Measurements from ENCODE around the gene MED15.

Gene MED15

DNA sequence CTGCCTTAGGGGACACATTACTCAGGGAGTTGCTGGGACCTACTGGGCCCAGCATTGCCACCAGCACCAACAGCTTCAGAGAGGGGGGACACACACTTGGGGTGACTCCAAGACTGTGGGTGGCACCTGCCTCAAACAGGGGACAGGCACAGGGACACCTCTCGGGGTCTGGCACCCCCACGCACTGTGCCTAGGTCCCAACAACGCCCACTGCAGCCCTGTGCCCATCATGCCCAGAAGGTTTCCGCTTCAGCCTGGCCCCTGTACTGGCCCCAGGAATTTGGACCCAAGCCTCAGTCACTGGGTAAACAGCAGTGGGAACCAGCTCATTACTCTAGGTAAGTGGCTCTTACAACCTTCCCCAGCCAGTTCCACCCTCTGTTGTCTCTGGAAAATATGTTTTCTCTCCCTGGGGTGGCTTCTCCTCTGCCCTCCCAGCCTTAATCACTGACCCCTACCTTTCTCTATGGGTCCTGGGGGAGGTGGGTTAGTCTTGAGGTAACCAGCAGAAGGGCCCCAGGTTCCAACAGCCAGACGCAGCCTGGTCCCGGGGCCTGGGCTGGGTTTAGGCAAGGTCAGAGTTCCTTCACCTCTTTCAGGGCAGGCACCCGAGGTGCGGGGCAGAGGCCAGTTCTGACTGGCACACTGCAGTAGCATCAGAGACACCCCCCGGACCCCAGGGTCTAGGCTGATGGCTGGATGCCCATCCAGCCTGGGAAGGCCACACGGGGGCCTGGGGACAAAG, 123.6 kb downstream of the MED15 start:
- no peak for DNase-seq

DNA sequence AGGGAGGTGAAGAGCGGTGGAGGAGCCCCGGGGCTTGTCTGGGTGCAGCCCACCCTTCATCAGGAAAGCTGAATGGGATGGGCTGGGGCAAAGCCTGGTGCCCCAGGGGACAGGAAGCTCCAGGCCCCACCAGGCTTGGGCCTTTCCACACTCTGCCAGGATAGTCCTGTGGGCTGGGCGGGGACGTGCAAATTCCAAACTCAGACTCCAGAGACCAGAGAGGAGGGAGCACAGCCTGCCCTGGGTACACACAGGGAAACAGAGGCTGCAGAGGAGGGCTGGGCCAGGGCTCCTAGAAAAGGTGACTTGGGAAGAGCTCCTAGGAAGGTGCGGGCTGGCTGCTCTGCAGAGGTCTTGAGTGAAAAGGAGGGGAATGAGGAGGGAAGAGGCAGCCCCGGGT, 124.7 kb downstream of the MED15 start:
- DNase-seq: no peak

DNA sequence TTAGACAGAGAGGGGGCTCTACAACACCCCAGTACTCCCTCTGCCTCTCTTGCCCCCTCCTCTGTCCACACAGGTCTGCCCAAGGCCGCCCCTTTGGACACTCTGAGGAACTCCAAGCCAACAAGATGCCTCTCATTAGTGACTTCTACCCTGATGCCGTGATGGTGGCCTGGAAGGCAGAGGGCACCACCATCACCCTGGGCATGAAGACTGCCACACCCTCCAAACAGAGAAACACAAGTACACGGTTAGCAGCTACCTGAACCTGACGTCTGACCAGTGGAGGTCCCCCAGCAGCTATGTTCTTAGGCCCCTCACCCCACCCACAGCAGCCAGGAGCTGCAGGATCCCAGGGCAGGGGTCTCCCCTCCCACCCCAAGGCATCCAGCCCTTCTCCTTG, 125.1 kb downstream of the MED15 start:
- no peak for DNase-seq

DNA sequence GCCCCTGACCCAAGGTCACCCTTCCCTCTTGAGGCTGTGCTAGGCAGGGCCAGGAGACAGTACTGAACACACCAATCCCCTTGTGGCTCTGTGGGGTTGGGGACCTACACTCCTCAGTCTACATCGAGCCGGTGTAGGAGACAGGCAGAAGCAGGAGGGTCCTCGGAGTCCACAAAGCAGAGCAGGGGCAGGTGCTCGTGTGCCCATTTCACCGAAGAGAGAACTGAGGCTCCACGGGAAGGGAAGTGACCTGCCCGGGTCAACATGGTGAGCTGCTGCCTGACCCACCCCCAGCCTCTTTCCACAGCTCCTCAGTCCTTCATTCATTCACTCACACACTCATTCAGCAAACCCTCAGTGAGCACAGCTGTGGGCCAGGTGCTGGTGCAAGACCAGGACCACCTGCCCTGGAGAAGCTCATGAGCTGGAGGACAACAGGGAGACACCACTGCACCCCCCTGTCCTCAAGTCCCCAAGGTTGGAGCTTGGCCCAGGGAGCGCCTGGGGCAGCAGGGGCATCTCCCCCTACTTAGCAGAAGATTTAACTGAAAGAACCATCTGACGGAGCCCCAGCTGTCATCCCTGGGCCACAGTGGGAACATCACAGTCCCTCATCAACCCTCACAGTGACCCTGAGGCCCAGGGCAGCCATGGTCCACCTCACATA, 127.3 kb downstream of the MED15 start:
- DNase-seq: no peak

DNA sequence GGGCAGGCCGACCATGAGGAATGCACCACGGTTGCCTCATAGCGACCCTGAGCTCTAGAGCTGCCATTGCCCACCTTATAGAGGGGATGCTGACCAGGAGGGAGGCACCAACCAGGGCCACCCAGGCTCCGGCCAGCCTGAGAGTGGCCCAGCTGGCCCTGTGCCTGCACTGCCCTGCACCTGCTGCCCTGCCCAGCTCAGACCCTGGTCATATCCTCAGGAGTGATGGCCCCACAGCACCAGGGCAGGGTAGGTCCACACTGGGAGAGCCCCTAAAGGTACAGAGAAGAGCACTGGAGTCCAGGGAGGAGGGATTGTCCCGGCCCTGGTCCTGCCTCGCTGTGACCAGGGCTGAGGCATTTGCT, 127.8 kb downstream of the MED15 start:
- no peak for DNase-seq

DNA sequence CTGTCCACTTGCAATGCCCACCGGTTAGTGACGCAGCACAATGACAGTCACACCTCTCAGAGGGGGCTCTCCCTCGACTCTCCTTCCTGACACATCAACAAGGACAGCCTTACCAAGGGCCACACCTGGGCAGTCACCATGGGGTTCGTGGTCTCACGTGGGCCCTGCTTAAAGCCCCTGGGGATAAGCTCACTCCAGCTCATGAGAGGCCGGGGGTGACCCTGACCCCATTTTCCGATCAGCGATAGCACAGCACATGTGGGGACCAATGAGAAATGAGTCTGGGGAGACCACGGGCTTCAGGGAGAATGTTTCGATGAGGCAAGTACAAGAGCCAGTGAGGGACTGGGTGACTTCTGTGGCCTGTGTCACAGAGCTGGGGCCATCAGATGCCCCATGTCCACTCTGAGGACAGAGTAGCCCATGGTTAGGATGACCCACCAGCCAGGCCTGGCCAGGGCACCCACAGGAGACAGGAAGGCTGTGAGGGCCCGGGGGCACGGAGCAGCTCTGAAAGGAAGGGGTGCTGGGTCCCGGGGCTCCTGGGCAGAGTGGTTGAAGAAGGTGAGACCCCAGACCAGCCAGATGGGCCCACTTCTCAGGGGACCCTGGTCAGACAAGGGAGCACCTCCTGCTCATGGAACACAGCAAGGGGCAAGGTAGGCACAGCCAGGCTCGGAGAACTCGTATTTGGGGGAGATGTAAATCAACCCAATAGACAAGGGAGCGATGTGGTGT, 128.8 kb downstream of the MED15 start:
- no peak for DNase-seq

DNA sequence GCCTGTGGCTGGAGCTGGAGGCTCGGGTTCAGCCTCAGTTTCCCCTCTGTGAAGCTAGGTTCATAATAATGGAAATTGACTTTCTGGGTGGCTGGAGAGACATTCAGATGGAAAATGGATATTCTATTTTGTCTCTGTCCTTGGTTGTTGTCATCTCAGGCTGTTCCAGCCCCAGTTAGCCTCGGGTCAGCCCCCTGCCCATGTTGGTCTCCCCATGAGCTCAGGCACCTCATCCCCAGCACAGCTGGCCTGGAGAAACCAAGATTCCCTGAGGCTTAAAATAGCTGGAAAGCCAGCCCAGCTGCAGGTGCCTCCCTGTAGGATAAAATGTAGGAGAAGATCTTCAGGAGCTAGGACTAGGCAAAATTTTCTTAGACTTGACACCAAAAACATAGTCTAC, 129.5 kb downstream of the MED15 start:
- DNase-seq: no peak

All from islet precursor cell (in vitro differentiated cells).